AG04449 (cell line): ENCODE data around the gene TIAL1.
A peak's percentile ranks its signal among the peaks of the same experiment; 100 is the strongest.
"Not testable (repeated sequence)": the region's sequence is repeated elsewhere in the genome, so short reads cannot be mapped to it uniquely, and the experiment has no call there.

ENCODE experiments used
- CTCF ChIA-PET: fragments of 350-600 bp; formaldehyde crosslinking; extraction: SDS; loops from one replicate; lab custom pipeline; 2021; ENCODE audit warnings: antibody characterized with exemption; lab: Yijun Ruan, JAX
- POLR2A ChIA-PET: fragments of 400-600, 350-600 bp; formaldehyde crosslinking; extraction: SDS; loops from one replicate; lab custom pipeline; 2020; ENCODE audit warnings: antibody characterized with exemption, inconsistent platforms; lab: Yijun Ruan, JAX
- DNase-seq: peaks from one replicate; pipeline ENCODE4 v3.0.0-alpha.2; 2010; ENCODE audit warnings: low read depth, low spot score
- H3K4me3 ChIP-seq: 2 replicates; pipeline ENCODE4 v1.5.1; 2011; ENCODE audit warnings: low read depth, mild to moderate bottlenecking, control low read depth, low read length
- TF ChIP-seq, protein P1 (sequence below): IDR thresholded peaks from one replicate; pipeline ENCODE4 v1.5.1; 2011; ENCODE audit warnings: mild to moderate bottlenecking, moderate library complexity, low read length, control low read depth, inconsistent platforms; ENCODE audit not compliant: insufficient read depth; ENCODE audit errors: missing control alignments

TIAL1 gene

DNA sequence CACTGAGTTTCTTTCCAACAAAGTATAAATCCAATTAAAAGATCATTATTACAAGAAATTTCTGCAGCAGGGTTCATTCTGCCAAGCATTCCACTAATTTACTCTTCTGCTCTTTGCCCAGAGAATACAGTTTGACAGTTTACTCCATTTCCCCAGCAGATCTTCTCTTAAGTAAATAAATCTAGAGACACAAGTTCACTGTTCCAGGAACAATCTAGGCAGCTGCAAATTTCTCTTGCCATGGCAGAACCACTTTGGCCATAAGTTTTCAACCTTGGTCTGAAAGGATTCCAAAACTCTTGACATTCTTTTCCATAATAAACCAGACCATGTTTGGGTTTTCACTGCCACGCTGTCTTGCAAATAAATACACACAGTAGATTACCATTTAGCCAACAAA, 65.7 kb downstream of the TIAL1 start:
- TF ChIP-seq, protein P1, sequence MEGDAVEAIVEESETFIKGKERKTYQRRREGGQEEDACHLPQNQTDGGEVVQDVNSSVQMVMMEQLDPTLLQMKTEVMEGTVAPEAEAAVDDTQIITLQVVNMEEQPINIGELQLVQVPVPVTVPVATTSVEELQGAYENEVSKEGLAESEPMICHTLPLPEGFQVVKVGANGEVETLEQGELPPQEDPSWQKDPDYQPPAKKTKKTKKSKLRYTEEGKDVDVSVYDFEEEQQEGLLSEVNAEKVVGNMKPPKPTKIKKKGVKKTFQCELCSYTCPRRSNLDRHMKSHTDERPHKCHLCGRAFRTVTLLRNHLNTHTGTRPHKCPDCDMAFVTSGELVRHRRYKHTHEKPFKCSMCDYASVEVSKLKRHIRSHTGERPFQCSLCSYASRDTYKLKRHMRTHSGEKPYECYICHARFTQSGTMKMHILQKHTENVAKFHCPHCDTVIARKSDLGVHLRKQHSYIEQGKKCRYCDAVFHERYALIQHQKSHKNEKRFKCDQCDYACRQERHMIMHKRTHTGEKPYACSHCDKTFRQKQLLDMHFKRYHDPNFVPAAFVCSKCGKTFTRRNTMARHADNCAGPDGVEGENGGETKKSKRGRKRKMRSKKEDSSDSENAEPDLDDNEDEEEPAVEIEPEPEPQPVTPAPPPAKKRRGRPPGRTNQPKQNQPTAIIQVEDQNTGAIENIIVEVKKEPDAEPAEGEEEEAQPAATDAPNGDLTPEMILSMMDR: no peak
- no peak overlapping the region for H3K4me3 ChIP-seq
- no peak for DNase-seq
- CTCF ChIA-PET: interaction anchor here (0.6 to 3.4 kb wide), 4 partner anchors 12 to 332 kb away, joined by 3 to 16 read pairs (median 6); partner anchors contain the start of genes GRK5 and RGS10
- POLR2A ChIA-PET: interaction anchor here (1.9 kb wide), 1 partner anchor 12 kb away, joined by 4 read pairs; the partner anchor contains the start of gene RGS10

DNA sequence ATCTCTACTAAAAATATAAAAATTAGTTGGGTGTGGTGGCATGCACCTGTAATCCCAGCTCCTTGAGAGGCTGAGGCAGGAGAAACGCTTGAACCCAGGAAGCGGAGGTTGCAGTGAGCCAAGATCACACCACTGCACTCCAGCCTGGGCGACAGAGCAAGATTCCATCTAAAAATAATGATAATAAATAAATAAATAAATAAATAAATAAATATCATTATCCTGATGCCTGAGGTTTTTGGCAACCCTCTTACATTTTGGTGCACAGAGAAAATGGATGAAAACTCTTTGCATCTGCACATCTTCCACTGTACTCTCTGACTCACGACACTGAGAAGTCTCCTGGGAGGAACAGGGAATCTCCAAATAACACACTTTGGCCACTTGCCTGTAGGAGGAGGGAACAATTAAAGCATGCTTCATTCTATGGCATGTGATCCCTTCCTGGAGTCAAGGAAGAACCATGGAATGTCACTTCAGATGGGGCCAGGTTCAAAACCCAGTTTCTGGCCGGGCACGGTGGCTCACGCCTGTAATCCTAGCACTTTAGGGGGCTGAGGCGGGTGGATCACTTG, 68.0 kb downstream of the TIAL1 start:
- H3K4me3 ChIP-seq, POLR2A ChIA-PET: not testable (repeated sequence)
- peak; percentile 82 for DNase-seq
- CTCF ChIA-PET: interaction anchor here (1.3 to 3.4 kb wide), 6 partner anchors 11 to 322 kb away, joined by 3 to 16 read pairs (median 6); partner anchors contain the start of genes GRK5 and RGS10

DNA sequence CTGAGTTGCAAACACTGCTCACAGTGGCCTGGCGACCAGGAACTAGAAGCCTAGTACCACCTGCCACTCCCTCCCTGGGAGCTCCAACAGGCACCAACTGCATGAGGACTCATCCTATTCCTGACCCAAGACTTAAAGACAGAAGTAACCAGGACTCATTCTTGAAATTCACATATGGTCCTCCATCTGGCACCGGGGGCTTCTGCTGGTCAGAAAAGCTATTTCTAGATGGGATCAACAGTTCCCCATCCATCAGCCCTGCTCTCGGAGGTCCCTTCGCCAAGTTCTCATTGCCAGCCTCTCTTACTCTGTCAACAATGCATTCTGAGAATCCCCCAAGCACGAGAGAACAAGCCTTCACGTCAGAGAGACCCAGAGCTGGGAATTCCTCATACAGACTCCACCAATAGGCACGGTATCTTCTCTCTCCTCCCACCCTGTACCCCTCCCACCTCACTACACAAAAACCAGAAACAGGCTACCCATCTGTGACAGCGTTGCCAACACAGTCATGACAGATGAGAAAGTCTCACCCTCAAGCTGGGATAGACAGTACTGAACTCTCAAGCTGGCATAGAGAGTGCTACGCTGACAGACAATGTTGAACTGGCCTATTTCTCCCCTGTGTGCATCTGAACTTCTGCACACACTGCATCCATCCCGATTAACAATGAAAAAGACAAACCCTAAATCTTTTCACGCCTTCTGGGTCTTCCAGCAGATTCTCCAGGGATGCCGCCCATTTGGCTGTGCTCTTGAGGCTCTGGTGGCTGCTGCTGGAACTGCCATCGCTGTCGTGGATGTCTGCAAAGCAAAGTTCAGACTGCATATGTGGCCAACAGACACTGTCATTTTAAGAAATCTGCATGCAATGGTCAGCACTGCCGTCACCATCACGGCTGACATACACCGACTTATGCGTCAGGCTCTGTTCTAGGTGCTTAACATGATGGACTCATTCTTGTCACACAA, 69.9 kb downstream of the TIAL1 start:
- ChIA-PET POLR2A (interaction anchor here (1.7 kb wide), 1 partner anchor 16 kb away, joined by 4 read pairs; the partner anchor contains the start of gene RGS10), CTCF (interaction anchor here (1.3 kb wide), 3 partner anchors 16 to 328 kb away, joined by 3 to 5 read pairs (median 4); partner anchors contain the start of gene GRK5)
- TF ChIP-seq, protein P1: peak; percentile 17
- H3K4me3 ChIP-seq: no peak overlapping the region
- DNase-seq: no peak

DNA sequence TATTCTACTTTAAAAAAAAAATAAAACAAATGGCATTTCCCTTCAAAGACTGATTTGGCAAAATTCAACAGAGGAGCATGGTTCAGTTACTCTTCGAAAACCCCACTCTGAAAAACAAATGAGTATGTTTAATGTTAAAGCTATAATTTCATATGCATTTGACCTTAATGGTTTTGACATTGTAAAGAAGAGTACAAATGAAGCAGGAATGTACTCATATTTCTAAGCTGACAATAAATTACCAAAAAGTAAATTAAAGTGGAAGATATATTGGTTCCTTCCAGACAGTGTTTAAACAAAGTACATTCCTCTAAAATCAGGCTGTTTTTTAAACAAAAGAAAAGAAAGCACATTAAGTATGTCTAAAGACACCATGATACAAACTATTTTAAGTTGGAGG, 70.6 kb downstream of the TIAL1 start:
- DNase-seq: no peak
- POLR2A ChIA-PET: interaction anchor here (1.7 kb wide), 1 partner anchor 16 kb away, joined by 4 read pairs; the partner anchor contains the start of gene RGS10
- CTCF ChIA-PET: interaction anchor here (0.9 to 1.3 kb wide), 4 partner anchors 12 to 327 kb away, joined by 3 to 4 read pairs (median 3); no protein-coding TSS in a partner anchor
- no peak overlapping the region for H3K4me3 ChIP-seq
- TF ChIP-seq, protein P1: no peak

DNA sequence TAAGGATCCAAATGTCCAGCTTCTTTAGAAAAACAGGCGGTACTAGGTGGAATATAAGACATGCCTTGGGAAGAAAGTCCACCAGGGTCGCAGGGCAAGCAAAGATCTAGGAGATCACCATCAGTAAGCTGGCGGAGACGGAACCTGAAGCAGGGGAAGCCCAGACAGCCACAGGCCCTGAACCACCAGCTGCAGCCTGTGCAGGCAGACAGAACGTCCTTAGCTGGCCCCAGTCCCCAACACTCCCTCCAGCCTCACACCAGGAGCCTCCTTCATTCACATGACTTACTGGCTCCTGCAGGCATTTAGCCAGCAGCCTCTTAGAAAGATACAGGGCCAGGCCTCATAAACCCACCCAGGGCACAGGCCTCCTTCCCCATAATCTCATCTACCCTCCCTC, 71.6 kb downstream of the TIAL1 start:
- TF ChIP-seq, protein P1: no peak
- H3K4me3 ChIP-seq: no peak overlapping the region
- CTCF ChIA-PET: interaction anchor here (0.6 to 2.1 kb wide), 6 partner anchors 9 to 326 kb away, joined by 3 to 7 read pairs (median 3); no protein-coding TSS in a partner anchor
- no peak for DNase-seq
- POLR2A ChIA-PET: no interaction called here

DNA sequence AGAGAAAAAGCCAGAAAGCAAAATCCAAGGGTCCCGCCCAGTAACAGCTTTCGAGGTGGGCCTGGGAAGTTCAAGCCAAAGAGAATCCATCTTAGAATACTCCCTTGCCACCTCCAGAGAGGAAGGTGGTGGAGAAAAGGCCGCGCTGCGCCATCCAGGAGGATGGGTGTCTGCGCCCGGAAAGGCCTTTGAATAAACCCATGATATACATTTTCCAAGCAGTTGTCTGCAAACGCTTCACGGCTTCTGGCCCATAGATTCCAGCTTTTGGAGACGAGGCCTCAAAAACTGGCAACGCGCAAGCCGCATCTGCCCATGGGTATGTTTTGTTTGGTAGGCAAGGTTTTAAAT, 72.1 kb downstream of the TIAL1 start:
- POLR2A ChIA-PET: no interaction called here

More for the DNA sequence above, 72.1 kb downstream of the TIAL1 start:
- DNase-seq: no peak
- CTCF ChIA-PET: interaction anchor here (2.1 kb wide), 1 partner anchor 9 kb away, joined by 7 read pairs; no protein-coding TSS in a partner anchor
- H3K4me3 ChIP-seq: no peak overlapping the region
- TF ChIP-seq, protein P1: no peak
